CD14-positive monocyte (primary cell): ENCODE data around the gene IRF4. TPM values are rescaled to one million over a fixed set of nuclear protein-coding genes. Genes with fewer than 3 reads are reported as not detected.

ENCODE experiments used
- DNase-seq, 3 donors: peaks; one replicate each; pipeline ENCODE4 v3.0.0-alpha.2; 2011 to 2022
- H2AFZ ChIP-seq: 2 replicates; pipeline ENCODE4 v1.6.0; 2012; ENCODE audit warnings: mild to moderate bottlenecking, low read depth, low read length, inconsistent platforms; ENCODE audit not compliant: insufficient read depth, poor library complexity, severe bottlenecking
- H3K27ac ChIP-seq, 2 donors: 1 replicate in 1 of 2; 2 replicates in 1 of 2; pipeline ENCODE4 v1.5.1; 2012 to 2013; ENCODE audit warnings: low read length in 2 of 2, control low read depth in 1 of 2, inconsistent platforms in 1 of 2, low read depth in 1 of 2, mild to moderate bottlenecking in 1 of 2
- H3K27me3 ChIP-seq, 2 donors: one replicate each; pipeline versions ENCODE4 v1.6.0 to v1.6.1; 2011 to 2013; ENCODE audit warnings: low read length in 2 of 2; ENCODE audit not compliant: control insufficient read depth in 2 of 2, insufficient read depth in 2 of 2
- H3K36me3 ChIP-seq, 2 donors: replicated peaks in 1 of 2; 1 replicate in 1 of 2; 2 replicates in 1 of 2; pipeline versions ENCODE4 v1.5.1 to v1.6.1; 2012 to 2013; ENCODE audit warnings: low read length in 2 of 2, control low read depth in 1 of 2, inconsistent platforms in 1 of 2, mild to moderate bottlenecking in 1 of 2; ENCODE audit not compliant: insufficient read depth in 2 of 2, control insufficient read depth in 1 of 2
- H3K4me1 ChIP-seq, 2 donors: 1 replicate in 1 of 2; 2 replicates in 1 of 2; pipeline versions ENCODE4 v1.5.1 to v1.6.1; 2012 to 2013; ENCODE audit warnings: low read length in 2 of 2, control low read depth in 1 of 2, inconsistent platforms in 1 of 2, mild to moderate bottlenecking in 1 of 2, moderate library complexity in 1 of 2; ENCODE audit not compliant: insufficient read depth in 2 of 2, control insufficient read depth in 1 of 2
- H3K4me2 ChIP-seq: replicated peaks from 2 replicates; pipeline ENCODE3; 2012; ENCODE audit warnings: low read length, moderate library complexity, mild to moderate bottlenecking; ENCODE audit not compliant: poor library complexity, severe bottlenecking; ENCODE audit errors: extremely low read depth
- H3K4me3 ChIP-seq, 3 experiments: fragments of 200-600 bp in 1 of 3; sonication (generic) in 1 of 3; replicated peaks in 1 of 3; 1 replicate in 2 of 3; 2 replicates in 1 of 3; pipeline ENCODE4 v1.5.1; 2011 to 2013; ENCODE audit warnings: low read length in 3 of 3, mild to moderate bottlenecking in 3 of 3, control low read depth in 2 of 3, low read depth in 2 of 3, inconsistent platforms in 1 of 3, moderate library complexity in 1 of 3
- H3K79me2 ChIP-seq: 2 replicates; pipeline ENCODE4 v1.6.0; 2012; ENCODE audit warnings: mild to moderate bottlenecking, control low read depth, inconsistent platforms, low read length, moderate library complexity; ENCODE audit not compliant: insufficient read depth
- H3K9ac ChIP-seq: 2 replicates; pipeline ENCODE4 v1.6.0; 2017; ENCODE audit warnings: low read length, mild to moderate bottlenecking; ENCODE audit not compliant: insufficient read depth, poor library complexity, severe bottlenecking
- H3K9me3 ChIP-seq, 2 donors: replicated peaks in 1 of 2; 1 replicate in 1 of 2; 2 replicates in 1 of 2; pipeline versions ENCODE4 v1.5.1 to v1.6.1; 2012 to 2013; ENCODE audit warnings: low read length in 2 of 2, control low read depth in 1 of 2; ENCODE audit not compliant: control insufficient read depth in 1 of 2, insufficient read depth in 1 of 2
- H4K20me1 ChIP-seq: 2 replicates; pipeline ENCODE4 v1.6.0; 2012; ENCODE audit warnings: mild to moderate bottlenecking, low read length, control low read depth, moderate library complexity; ENCODE audit not compliant: insufficient read depth
- H3K27ac Mint-ChIP-seq, 7 donors: one replicate each; pipeline ENCODE4 v1.8.0; 2020; ENCODE audit warnings: mild to moderate bottlenecking in 7 of 7, mixed read lengths in 7 of 7, moderate library complexity in 6 of 7, inconsistent platforms in 2 of 7
- H3K27me3 Mint-ChIP-seq, 3 donors: one replicate each; pipeline ENCODE4 v1.8.0; 2021 to 2022; ENCODE audit warnings: low read depth in 3 of 3, mild to moderate bottlenecking in 3 of 3, mixed read lengths in 3 of 3, moderate library complexity in 3 of 3, inconsistent platforms in 1 of 3
- H3K36me3 Mint-ChIP-seq, 2 donors: one replicate each; pipeline ENCODE4 v1.8.0; 2020; ENCODE audit warnings: mixed read lengths in 2 of 2, inconsistent platforms in 1 of 2, mild to moderate bottlenecking in 1 of 2
- H3K4me1 Mint-ChIP-seq: one replicate; pipeline ENCODE4 v1.8.0; 2020; ENCODE audit warnings: mild to moderate bottlenecking, mixed read lengths
- H3K4me3 Mint-ChIP-seq, 2 donors: one replicate each; pipeline ENCODE4 v1.8.0; 2020; ENCODE audit warnings: mild to moderate bottlenecking in 2 of 2, mixed read lengths in 2 of 2, moderate library complexity in 1 of 2
- H3K9me3 Mint-ChIP-seq, 7 donors: one replicate each; pipeline ENCODE4 v1.8.0; 2020 to 2022; ENCODE audit warnings: mixed read lengths in 7 of 7, mild to moderate bottlenecking in 6 of 7, moderate library complexity in 6 of 7, inconsistent platforms in 2 of 7
- WGBS: methylation state at CpG from one replicate; pipeline ENCODE4 v1.1.5; 2013; ENCODE audit warnings: missing lambda C conversion rate; ENCODE audit not compliant: insufficient coverage; 5-methylcytosine and 5-hydroxymethylcytosine counted together
- intact Hi-C, 2 donors: fragments of 100-400 bp; cut with micrococcal nuclease; formaldehyde crosslinking; loops; one replicate each; pipeline versions ENCODE4 v1.15.0 to v1.15.1; 2023
- polyA plus RNA-seq, 3 donors: library from polyadenylated mRNA; depleted of rRNA in 1 of 3; unstranded in 2 of 3; stranded (reverse) in 1 of 3; fragments of 300-500 nt in 2 of 3; fragments of >200 nt in 1 of 3; fragmentation: Illumina TruSeq in 2 of 3; gene quantifications; 1 replicate in 2 of 3; 2 replicates in 1 of 3; pipeline ENCODE4 v1.2.3, GENCODE V29; 2012 to 2021
- TF ChIP-seq, protein P1 (sequence below): fragments of 200-600 bp; IDR thresholded peaks from one replicate; pipeline ENCODE4 v1.8.0; 2022; ENCODE audit warnings: antibody characterized with exemption, mild to moderate bottlenecking

The IRF4 gene
- polyA plus RNA-seq, 3 donors, result 3.0 to 13.6 (median 6.4) TPM

DNA sequence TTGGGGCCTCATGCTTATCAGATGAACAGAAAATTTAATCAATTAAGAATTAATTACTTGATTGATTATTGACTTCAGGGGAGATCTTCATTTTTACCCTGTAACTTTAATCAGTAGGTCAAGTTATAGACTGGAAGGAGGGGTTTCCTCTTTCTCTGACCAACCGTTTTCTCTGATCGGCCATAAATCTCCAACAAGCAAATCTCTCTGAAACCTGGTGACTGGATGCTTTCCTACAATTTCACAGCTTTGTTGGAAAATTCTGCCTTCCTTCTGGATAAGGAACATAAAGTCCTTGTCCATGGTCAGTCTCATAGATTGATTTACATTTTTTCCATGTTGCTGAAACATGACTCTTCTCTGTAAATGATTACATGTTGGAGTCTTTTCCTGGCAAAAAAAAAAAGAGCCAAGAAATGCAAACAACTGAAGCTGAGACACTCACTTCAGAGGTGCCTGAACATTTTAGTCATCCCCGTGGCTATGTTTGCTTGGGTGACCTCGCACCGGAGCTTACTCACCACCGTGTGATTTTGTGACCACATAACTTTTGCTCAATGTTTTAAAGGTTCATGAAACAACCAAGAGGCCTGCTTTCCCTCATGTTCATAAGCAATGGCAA is 31.0 kb downstream of the IRF4 start:
- peak; percentile 4 to 52 (median 10) for DNase-seq

DNA sequence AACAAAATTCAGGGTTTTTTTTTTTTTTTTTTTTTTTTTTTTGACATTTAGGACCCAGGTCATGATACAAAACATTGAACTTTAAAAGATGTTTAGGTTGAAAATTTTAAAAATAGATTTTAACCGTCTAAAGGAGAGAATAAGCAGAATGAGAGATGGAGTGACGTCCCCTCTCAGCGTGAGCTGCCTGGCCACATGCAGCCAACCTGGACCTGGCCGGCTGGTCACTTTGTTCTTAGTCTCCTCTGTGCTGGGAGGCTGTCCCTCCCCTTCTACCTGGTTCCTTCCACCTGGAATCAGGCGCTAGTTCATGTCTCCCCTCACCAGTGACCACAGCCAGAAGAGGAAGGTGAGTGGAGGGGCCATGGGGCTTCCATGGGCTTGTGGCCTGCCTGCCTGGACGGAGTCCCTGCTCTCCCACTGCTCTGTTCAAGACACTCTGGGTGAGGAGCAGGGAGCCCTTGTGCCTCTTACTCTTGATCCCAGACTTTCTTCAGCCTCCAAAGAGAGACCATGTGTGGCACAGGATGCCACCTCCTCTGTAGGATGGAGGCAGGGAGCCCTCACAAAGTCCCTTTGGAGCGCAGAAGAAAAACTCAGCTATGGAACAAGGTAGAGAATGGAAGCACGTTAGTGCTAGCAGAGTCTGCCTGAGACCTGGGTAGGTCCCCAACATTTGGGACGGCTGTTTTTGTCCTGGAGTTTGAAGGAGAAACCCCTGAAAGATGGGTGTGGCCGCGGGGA is 31.7 kb downstream of the IRF4 start:
- Histone ChIP-seq H3K4me3 (no peak overlapping the region), H3K36me3 (no peaks in the 10 kb centered on the region), H3K27ac (no peak overlapping the region), H3K9me3 (peaks cover 6 to 14% of the 10 kb centered on the region in 2 donors), H3K79me2 (no peaks in the 10 kb centered on the region), H3K4me1 (no peaks in the 10 kb centered on the region), H4K20me1 (no peaks in the 10 kb centered on the region), H3K4me2 (no peak overlapping the region), H2AFZ (no peak overlapping the region), H3K27me3 (no peaks in the 10 kb centered on the region), H3K9ac (no peak overlapping the region)
- Mint-ChIP-seq H3K4me1 (no peaks in the 10 kb centered on the region), H3K27me3 (peaks cover 0 to 9% (median 3%) of the 10 kb centered on the region in 3 donors), H3K27ac (no peak overlapping the region), H3K36me3 (no peaks in the 10 kb centered on the region), H3K9me3 (peaks cover 0 to 27% (median 18%) of the 10 kb centered on the region in 7 donors), H3K4me3 (no peak overlapping the region)
- intact Hi-C loops, result no loop called here
- TF ChIP-seq, protein P1, sequence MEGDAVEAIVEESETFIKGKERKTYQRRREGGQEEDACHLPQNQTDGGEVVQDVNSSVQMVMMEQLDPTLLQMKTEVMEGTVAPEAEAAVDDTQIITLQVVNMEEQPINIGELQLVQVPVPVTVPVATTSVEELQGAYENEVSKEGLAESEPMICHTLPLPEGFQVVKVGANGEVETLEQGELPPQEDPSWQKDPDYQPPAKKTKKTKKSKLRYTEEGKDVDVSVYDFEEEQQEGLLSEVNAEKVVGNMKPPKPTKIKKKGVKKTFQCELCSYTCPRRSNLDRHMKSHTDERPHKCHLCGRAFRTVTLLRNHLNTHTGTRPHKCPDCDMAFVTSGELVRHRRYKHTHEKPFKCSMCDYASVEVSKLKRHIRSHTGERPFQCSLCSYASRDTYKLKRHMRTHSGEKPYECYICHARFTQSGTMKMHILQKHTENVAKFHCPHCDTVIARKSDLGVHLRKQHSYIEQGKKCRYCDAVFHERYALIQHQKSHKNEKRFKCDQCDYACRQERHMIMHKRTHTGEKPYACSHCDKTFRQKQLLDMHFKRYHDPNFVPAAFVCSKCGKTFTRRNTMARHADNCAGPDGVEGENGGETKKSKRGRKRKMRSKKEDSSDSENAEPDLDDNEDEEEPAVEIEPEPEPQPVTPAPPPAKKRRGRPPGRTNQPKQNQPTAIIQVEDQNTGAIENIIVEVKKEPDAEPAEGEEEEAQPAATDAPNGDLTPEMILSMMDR, result no peak
- no peak for DNase-seq
- WGBS, result 98% methylated on average over 9 of the region's 11 CpGs

More for the DNA sequence above, 31.0 kb downstream of the IRF4 start:
- WGBS, result 30% methylated on average over 4 of the region's 6 CpGs
- peaks cover 0 to 6% (median 4%) of the 10 kb centered on the region in 3 donors for H3K27me3 Mint-ChIP-seq
- intact Hi-C loops, result no loop called here
- no peaks in the 10 kb centered on the region for H3K36me3 ChIP-seq
- peaks cover 6 to 14% of the 10 kb centered on the region in 2 donors for H3K9me3 ChIP-seq
- TF ChIP-seq, protein P1, result no peak
- H3K27ac ChIP-seq, result no peak overlapping the region
- peaks cover 0 to 27% (median 18%) of the 10 kb centered on the region in 7 donors for H3K9me3 Mint-ChIP-seq
- no peaks in the 10 kb centered on the region for H3K4me1 ChIP-seq
- no peaks in the 10 kb centered on the region for H4K20me1 ChIP-seq
- no peaks in the 10 kb centered on the region for H3K36me3 Mint-ChIP-seq
- H3K4me2 ChIP-seq, result no peak overlapping the region
- H2AFZ ChIP-seq, result no peak overlapping the region
- H3K79me2 ChIP-seq, result no peaks in the 10 kb centered on the region
- no peak overlapping the region for H3K4me3 Mint-ChIP-seq
- H3K4me1 Mint-ChIP-seq, result no peaks in the 10 kb centered on the region
- no peak overlapping the region for H3K4me3 ChIP-seq
- no peak overlapping the region for H3K27ac Mint-ChIP-seq
- no peak overlapping the region for H3K9ac ChIP-seq
- H3K27me3 ChIP-seq, result no peaks in the 10 kb centered on the region
